PFSK-1 (cell line): Measurements from ENCODE around the gene TMC4.

Experiments
- REST ChIP-seq, 2 experiments: IDR thresholded peaks; 2 replicates each; pipeline versions ENCODE4 v1.6.1 to v1.8.0; 2011 to 2012; ENCODE audit warnings: low read depth in 2 of 2, low read length in 2 of 2, control low read depth in 1 of 2, inconsistent platforms in 1 of 2, mild to moderate bottlenecking in 1 of 2, moderate library complexity in 1 of 2; ENCODE audit not compliant: insufficient read depth in 1 of 2
- TAF1 ChIP-seq: IDR thresholded peaks from 2 replicates; pipeline ENCODE4 v1.6.1; 2012; ENCODE audit warnings: low read length, control low read depth, borderline replicate concordance; ENCODE audit not compliant: insufficient read depth

DNA sequence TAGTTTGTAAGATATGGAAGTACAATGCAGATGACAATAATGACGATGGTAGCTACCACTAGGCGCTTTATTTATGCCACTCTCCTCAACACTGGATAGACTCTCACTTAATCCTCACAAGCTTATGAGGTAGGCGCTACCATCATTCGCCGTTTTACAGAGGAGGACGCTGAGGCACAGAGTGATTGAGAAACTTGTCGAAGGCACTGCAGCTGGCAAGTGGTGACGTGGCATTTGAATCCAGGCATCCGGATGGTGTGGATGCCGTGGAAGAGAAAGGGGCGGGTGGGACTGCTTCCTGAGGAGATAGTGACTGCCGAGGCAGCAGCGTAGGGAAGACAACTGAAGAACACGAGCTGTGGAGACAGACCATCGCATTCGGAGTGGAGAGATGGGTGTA is 26.4 kb upstream of the TMC4 start:
- TF ChIP-seq REST (IDR thresholded peaks at IDR 0.05; ENCODE audit: insufficient read depth in 1 of 2, low read depth in 2 of 2, low read length in 2 of 2) (no peak), TAF1 (no peak)
